NCI-H2029 treated with DMSO at 0.1 percent for 48 hours (cell line): ENCODE results near the gene CFHR1.

Experiments
- DNase-seq: peaks from one replicate; lab custom pipeline; 2025; lab: John Stamatoyannopoulos, UW

CFHR1 gene

GRCh38 chr1:196877964-196878363 lies 58.4 kb downstream of the CFHR1 start:
- no peak for DNase-seq
